Neural cell (in vitro differentiated cells): ENCODE data around the gene TSACC.

Experiments used
- CTCF ChIP-seq: fragments of 450-650 bp; IDR thresholded peaks from 2 replicates; pipeline ENCODE4 v1.5.1; 2014; ENCODE audit warnings: antibody characterized with exemption, mild to moderate bottlenecking, moderate library complexity; ENCODE audit not compliant: poor library complexity, severe bottlenecking
- EP300 ChIP-seq: fragments of 450-650 bp; conservative IDR thresholded peaks from 2 replicates; pipeline ENCODE4 v1.6.1; 2014; ENCODE audit warnings: antibody characterized with exemption, mild to moderate bottlenecking, moderate library complexity; ENCODE audit not compliant: poor library complexity, severe bottlenecking
- EZH2 ChIP-seq: fragments of 200-600, 300-800 bp; shearing (Covaris generic), sonication (generic); IDR thresholded peaks from 2 replicates; pipeline ENCODE4 v1.6.1; 2014; ENCODE audit warnings: antibody characterized with exemption, low read length, borderline replicate concordance, mild to moderate bottlenecking; ENCODE audit not compliant: insufficient read depth, poor library complexity, severe bottlenecking
- MXI1 ChIP-seq: fragments of 450-650 bp; conservative IDR thresholded peaks from 2 replicates; pipeline ENCODE4 v1.6.1; 2014; ENCODE audit warnings: antibody characterized with exemption, mild to moderate bottlenecking; ENCODE audit not compliant: poor library complexity, severe bottlenecking
- POLR2AphosphoS5 ChIP-seq: IDR thresholded peaks from 2 replicates; pipeline ENCODE4 v1.6.1; 2012
- SMC3 ChIP-seq: fragments of 450-650 bp; conservative IDR thresholded peaks from 2 replicates; pipeline ENCODE4 v1.6.1; 2014; ENCODE audit warnings: antibody characterized with exemption, mild to moderate bottlenecking, moderate library complexity; ENCODE audit not compliant: poor library complexity

GRCh38 chr1:156389311-156389710, 51.0 kb downstream of the TSACC start:
- no peak for TF ChIP-seq CTCF
- TF ChIP-seq POLR2AphosphoS5, result no peak
- no peak for TF ChIP-seq MXI1
- no peak for TF ChIP-seq SMC3
- TF ChIP-seq EP300, result no peak
- TF ChIP-seq EZH2, result no peak
